ENCODE data around the gene KRTAP4-9.
"Not testable (repeated sequence)": the region's sequence is repeated elsewhere in the genome, so short reads cannot be mapped to it uniquely, and the experiment has no call there.

KRTAP4-9 gene

GRCh38 chr17:41108728-41109386 lies 3.7 kb downstream of the KRTAP4-9 start:
- H3K4me3 ChIP-seq (ENCODE audit: insufficient read depth, low read depth, low read length, poor library complexity, severe bottlenecking); DNase-seq; H3K27ac ChIP-seq (ENCODE audit: insufficient read depth, low read length, poor library complexity, severe bottlenecking); H3K9me3 ChIP-seq (ENCODE audit: control insufficient read depth, low read length); H3K36me3 ChIP-seq (ENCODE audit: control insufficient read depth, insufficient read depth, low read length); H3K4me1 ChIP-seq (ENCODE audit: control insufficient read depth, insufficient read depth, low read length, poor library complexity, severe bottlenecking); H3K27me3 ChIP-seq (replicated peaks; ENCODE audit: control insufficient read depth, insufficient read depth, low read length, poor library complexity, severe bottlenecking): not testable (repeated sequence)

GRCh38 chr17:41111151-41111885 lies 6.1 kb downstream of the KRTAP4-9 start:
- H3K27me3 ChIP-seq (replicated peaks; ENCODE audit: control insufficient read depth, insufficient read depth, low read length, poor library complexity, severe bottlenecking) = no peaks in the 10 kb centered on the region
- H3K4me1 ChIP-seq (ENCODE audit: control insufficient read depth, insufficient read depth, low read length, poor library complexity, severe bottlenecking) = no peaks in the 10 kb centered on the region
- H3K36me3 ChIP-seq (ENCODE audit: control insufficient read depth, insufficient read depth, low read length) = no peaks in the 10 kb centered on the region
- no peak for DNase-seq
- H3K4me3 ChIP-seq (ENCODE audit: insufficient read depth, low read depth, low read length, poor library complexity, severe bottlenecking) = no peak overlapping the region
- no peaks in the 10 kb centered on the region for H3K9me3 ChIP-seq (ENCODE audit: control insufficient read depth, low read length)
- H3K27ac ChIP-seq (ENCODE audit: insufficient read depth, low read length, poor library complexity, severe bottlenecking) = no peak overlapping the region

- H3K4me3 ChIP-seq (ENCODE audit: insufficient read depth, low read depth, low read length, poor library complexity, severe bottlenecking) = no peak overlapping the region
- H3K27ac ChIP-seq (ENCODE audit: insufficient read depth, low read length, poor library complexity, severe bottlenecking) = no peak overlapping the region
- no peaks in the 10 kb centered on the region for H3K36me3 ChIP-seq (ENCODE audit: control insufficient read depth, insufficient read depth, low read length)
Observed at GRCh38 chr17:41116297-41116696, 11.1 kb downstream of the KRTAP4-9 start.

GRCh38 chr17:41117846-41118386 lies 12.7 kb downstream of the KRTAP4-9 start, which contains the start of gene KRTAP4-11:
Gene KRTAP4-11, minus strand, starts transcription at chr17:41118373. Its CDS starts 58 bp downstream, at chr17:41118315.
- H3K27me3 ChIP-seq (replicated peaks; ENCODE audit: control insufficient read depth, insufficient read depth, low read length, poor library complexity, severe bottlenecking); H3K36me3 ChIP-seq (ENCODE audit: control insufficient read depth, insufficient read depth, low read length); H3K27ac ChIP-seq (ENCODE audit: insufficient read depth, low read length, poor library complexity, severe bottlenecking); H3K4me1 ChIP-seq (ENCODE audit: control insufficient read depth, insufficient read depth, low read length, poor library complexity, severe bottlenecking); H3K4me3 ChIP-seq (ENCODE audit: insufficient read depth, low read depth, low read length, poor library complexity, severe bottlenecking); H3K9me3 ChIP-seq (ENCODE audit: control insufficient read depth, low read length); DNase-seq: not testable (repeated sequence)

More at GRCh38 chr17:41116297-41116696, 11.1 kb downstream of the KRTAP4-9 start:
- no peaks in the 10 kb centered on the region for H3K9me3 ChIP-seq (ENCODE audit: control insufficient read depth, low read length)
- H3K4me1 ChIP-seq (ENCODE audit: control insufficient read depth, insufficient read depth, low read length, poor library complexity, severe bottlenecking) = peaks cover 5% of the 10 kb centered on the region
- H3K27me3 ChIP-seq (replicated peaks; ENCODE audit: control insufficient read depth, insufficient read depth, low read length, poor library complexity, severe bottlenecking) = no peaks in the 10 kb centered on the region
- DNase-seq = no peak

- Histone ChIP-seq H3K27me3 (replicated peaks; ENCODE audit: control insufficient read depth, insufficient read depth, low read length, poor library complexity, severe bottlenecking) (no peaks in the 10 kb centered on the region), H3K36me3 (ENCODE audit: control insufficient read depth, insufficient read depth, low read length) (no peaks in the 10 kb centered on the region), H3K27ac (ENCODE audit: insufficient read depth, low read length, poor library complexity, severe bottlenecking) (no peak overlapping the region), H3K4me3 (ENCODE audit: insufficient read depth, low read depth, low read length, poor library complexity, severe bottlenecking) (no peak overlapping the region), H3K9me3 (ENCODE audit: control insufficient read depth, low read length) (no peaks in the 10 kb centered on the region), H3K4me1 (ENCODE audit: control insufficient read depth, insufficient read depth, low read length, poor library complexity, severe bottlenecking) (peaks cover 10% of the 10 kb centered on the region)
- no peak for DNase-seq
Observed at GRCh38 chr17:41118721-41119120, 13.5 kb downstream of the KRTAP4-9 start.

- not testable (repeated sequence) for H3K27me3 ChIP-seq (replicated peaks; ENCODE audit: control insufficient read depth, insufficient read depth, low read length, poor library complexity, severe bottlenecking); H3K36me3 ChIP-seq (ENCODE audit: control insufficient read depth, insufficient read depth, low read length); DNase-seq; H3K9me3 ChIP-seq (ENCODE audit: control insufficient read depth, low read length); H3K27ac ChIP-seq (ENCODE audit: insufficient read depth, low read length, poor library complexity, severe bottlenecking); H3K4me3 ChIP-seq (ENCODE audit: insufficient read depth, low read depth, low read length, poor library complexity, severe bottlenecking)
- peaks cover 23% of the 10 kb centered on the region for H3K4me1 ChIP-seq (ENCODE audit: control insufficient read depth, insufficient read depth, low read length, poor library complexity, severe bottlenecking)
Observed at GRCh38 chr17:41119696-41120690, 14.8 kb downstream of the KRTAP4-9 start.

- Histone ChIP-seq H3K27ac (ENCODE audit: insufficient read depth, low read length, poor library complexity, severe bottlenecking) (no peak overlapping the region), H3K9me3 (ENCODE audit: control insufficient read depth, low read length) (no peaks in the 10 kb centered on the region), H3K36me3 (ENCODE audit: control insufficient read depth, insufficient read depth, low read length) (no peaks in the 10 kb centered on the region), H3K27me3 (replicated peaks; ENCODE audit: control insufficient read depth, insufficient read depth, low read length, poor library complexity, severe bottlenecking) (no peaks in the 10 kb centered on the region), H3K4me3 (ENCODE audit: insufficient read depth, low read depth, low read length, poor library complexity, severe bottlenecking) (no peak overlapping the region), H3K4me1 (ENCODE audit: control insufficient read depth, insufficient read depth, low read length, poor library complexity, severe bottlenecking) (peaks cover 33% of the 10 kb centered on the region)
- no peak for DNase-seq
Observed at GRCh38 chr17:41121742-41122141, 16.6 kb downstream of the KRTAP4-9 start.

GRCh38 chr17:41123292-41123990 lies 18.3 kb downstream of the KRTAP4-9 start:
- peaks cover 33% of the 10 kb centered on the region for H3K4me1 ChIP-seq (ENCODE audit: control insufficient read depth, insufficient read depth, low read length, poor library complexity, severe bottlenecking)
- H3K9me3 ChIP-seq (ENCODE audit: control insufficient read depth, low read length); H3K36me3 ChIP-seq (ENCODE audit: control insufficient read depth, insufficient read depth, low read length); DNase-seq; H3K4me3 ChIP-seq (ENCODE audit: insufficient read depth, low read depth, low read length, poor library complexity, severe bottlenecking); H3K27ac ChIP-seq (ENCODE audit: insufficient read depth, low read length, poor library complexity, severe bottlenecking); H3K27me3 ChIP-seq (replicated peaks; ENCODE audit: control insufficient read depth, insufficient read depth, low read length, poor library complexity, severe bottlenecking): not testable (repeated sequence)

- not testable (repeated sequence) for H3K36me3 ChIP-seq (ENCODE audit: control insufficient read depth, insufficient read depth, low read length); H3K4me3 ChIP-seq (ENCODE audit: insufficient read depth, low read depth, low read length, poor library complexity, severe bottlenecking); H3K9me3 ChIP-seq (ENCODE audit: control insufficient read depth, low read length); DNase-seq; H3K27ac ChIP-seq (ENCODE audit: insufficient read depth, low read length, poor library complexity, severe bottlenecking); H3K27me3 ChIP-seq (replicated peaks; ENCODE audit: control insufficient read depth, insufficient read depth, low read length, poor library complexity, severe bottlenecking)
- H3K4me1 ChIP-seq (ENCODE audit: control insufficient read depth, insufficient read depth, low read length, poor library complexity, severe bottlenecking) = peaks cover 33% of the 10 kb centered on the region
Observed at GRCh38 chr17:41123991-41124371, 18.8 kb downstream of the KRTAP4-9 start, which contains the start of gene KRTAP4-12. Gene KRTAP4-12, minus strand, starts transcription at chr17:41124182. Its CDS starts 60 bp downstream, at chr17:41124122.
